GM12892 (cell line): ENCODE data around the gene MAPRE3.

Experiments
- POLR2A ChIP-seq: IDR thresholded peaks from 2 replicates; pipeline ENCODE4 v1.6.1; 2011; ENCODE audit warnings: low read depth, low read length, control low read depth
- POLR2AphosphoS5 ChIP-seq: IDR thresholded peaks from 2 replicates; pipeline ENCODE4 v1.6.1; 2011; ENCODE audit warnings: low read depth, low read length, control low read depth
- TAF1 ChIP-seq: IDR thresholded peaks from 2 replicates; pipeline ENCODE4 v1.6.1; 2011; ENCODE audit warnings: low read depth, mild to moderate bottlenecking, control low read depth, low read length, borderline replicate concordance

DNA sequence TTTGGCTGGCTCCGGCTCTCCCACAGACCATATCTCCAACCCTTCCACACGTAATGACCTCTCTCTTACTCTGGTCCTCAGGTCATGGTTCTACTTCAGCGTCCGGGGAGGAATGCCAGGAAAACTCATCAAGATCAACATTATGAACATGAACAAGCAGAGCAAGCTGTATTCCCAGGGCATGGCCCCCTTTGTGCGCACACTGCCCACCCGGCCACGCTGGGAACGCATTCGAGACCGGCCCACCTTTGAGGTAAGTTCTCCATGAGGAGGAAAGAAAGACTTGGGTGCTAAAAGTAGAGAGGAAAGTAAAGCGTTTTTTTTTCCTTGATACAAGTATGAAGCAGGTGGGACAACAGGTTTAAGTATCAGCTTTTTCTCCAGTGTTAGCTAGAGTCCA lies 82.9 kb downstream of the MAPRE3 start:
- TF ChIP-seq POLR2AphosphoS5 (no peak), POLR2A (no peak), TAF1 (no peak)
